ENCODE measurements around the gene PMPCA. TPM values are rescaled to one million over a fixed set of nuclear protein-coding genes. Genes with fewer than 3 reads are reported as not detected.

PMPCA gene
- polyA plus RNA-seq, 1 of the 3 experiments (the other 2 are of a cell fraction) = 125 TPM

- H3K79me2 ChIP-seq (ENCODE audit: insufficient read depth) = no peaks in the 10 kb centered on the region
- H3K4me1 ChIP-seq (ENCODE audit: control insufficient read depth in 1 of 2, insufficient read depth in 2 of 2, low read depth in 1 of 2, low read length in 1 of 2) = no peaks in the 10 kb centered on the region
- H3K4me3 ChIP-seq (ENCODE audit: low read depth in 2 of 2, low read length in 1 of 2) = no peak overlapping the region
- H3K4me2 ChIP-seq = no peak overlapping the region
- H4K20me1 ChIP-seq (ENCODE audit: insufficient read depth) = no peaks in the 10 kb centered on the region
- H3K9me2 ChIP-seq = no peaks in the 10 kb centered on the region
- H3K9me3 ChIP-seq = no peaks in the 10 kb centered on the region
- CTCF ChIA-PET = no interaction called here
- H3K9ac ChIP-seq = no peak overlapping the region
- POLR2A ChIA-PET = no interaction called here
- no peaks in the 10 kb centered on the region for H3K27me3 ChIP-seq (ENCODE audit: insufficient read depth)
- no peak overlapping the region for H2AFZ ChIP-seq (ENCODE audit: low read depth)
- no peak overlapping the region for H3K27ac ChIP-seq (ENCODE audit: low read depth in 2 of 2, low read length in 1 of 2)
- H3K36me3 ChIP-seq (replicated peaks in 1 of 2; ENCODE audit: control insufficient read depth in 1 of 2, insufficient read depth in 2 of 2, low read length in 1 of 2) = peaks cover 7 to 46% of the 10 kb centered on the region in 2 experiments
- peaks cover 20% of the 10 kb centered on the region for H3F3A ChIP-seq (replicated peaks; ENCODE audit: insufficient read depth)
- TF ChIP-seq MEF2A (IDR thresholded peaks at IDR 0.05; ENCODE audit: borderline replicate concordance, low read depth) = no peak
- no peak for TF ChIP-seq USF1 (IDR thresholded peaks at IDR 0.05; ENCODE audit: borderline replicate concordance, low read depth)
- no peak for TF ChIP-seq PBX3 (IDR thresholded peaks at IDR 0.05)
- no peak for TF ChIP-seq USF2 (IDR thresholded peaks at IDR 0.05; ENCODE audit: borderline replicate concordance, low read depth, low read length)
- TF ChIP-seq RCOR1 (IDR thresholded peaks at IDR 0.05; ENCODE audit: low read length) = no peak
- no peak for TF ChIP-seq IRF3 (IDR thresholded peaks at IDR 0.05; ENCODE audit: low read depth, low read length)
- TF ChIP-seq SIN3A (IDR thresholded peaks at IDR 0.05; ENCODE audit: borderline replicate concordance, low read depth, low read length) = no peak
- TF ChIP-seq SMC3 (IDR thresholded peaks at IDR 0.05; ENCODE audit: low read depth, low read length) = no peak
- no peak for TF ChIP-seq ELF1 (IDR thresholded peaks at IDR 0.05)
- no peak for TF ChIP-seq MAX (IDR thresholded peaks at IDR 0.05; ENCODE audit: low read depth)
- no peak for TF ChIP-seq CTCF (IDR thresholded peaks at IDR 0.05)
- no peak for TF ChIP-seq GABPA (IDR thresholded peaks at IDR 0.05; ENCODE audit: low read depth)
- 91% methylated on average over 12 of the region's 12 CpGs for WGBS (ENCODE audit: low lambda C conversion rate)
- no peak for DNase-seq
Observed at GRCh38 chr9:136426787-136427186, 16.3 kb downstream of the PMPCA start.

Measured in SK-N-SH (cell line).